Smooth muscle cell (in vitro differentiated cells): ENCODE data around the gene FEN1. TPM values are rescaled to one million over a fixed set of nuclear protein-coding genes. Genes with fewer than 3 reads are reported as not detected.

ENCODE experiments used
- DNase-seq: peaks from one replicate; lab custom pipeline; 2025; ENCODE audit not compliant: unreplicated experiment; lab: John Stamatoyannopoulos, UW
- H2AFZ ChIP-seq: fragments of 200-600 bp; sonication (generic); 2 replicates; pipeline ENCODE4 v1.6.0; 2016; ENCODE audit warnings: antibody characterized with exemption, low read depth, mild to moderate bottlenecking
- H3F3A ChIP-seq: fragments of 200-600 bp; sonication (generic); 2 replicates; pipeline ENCODE4 v1.6.0; 2017; ENCODE audit warnings: antibody characterized with exemption, low read depth
- H3K27ac ChIP-seq: fragments of 200-600 bp; sonication (generic); 2 replicates; pipeline ENCODE4 v1.5.1; 2016; ENCODE audit warnings: low read depth, mild to moderate bottlenecking
- H3K27me3 ChIP-seq: fragments of 200-600 bp; sonication (generic); 2 replicates; pipeline ENCODE4 v1.6.1; 2016; ENCODE audit warnings: low read depth, mild to moderate bottlenecking
- H3K36me3 ChIP-seq: fragments of 200-600 bp; sonication (generic); 2 replicates; pipeline ENCODE4 v1.5.1; 2016; ENCODE audit warnings: low read depth
- H3K4me1 ChIP-seq: fragments of 200-600 bp; sonication (generic); 2 replicates; pipeline ENCODE4 v1.5.1; 2016; ENCODE audit warnings: low read depth
- H3K4me2 ChIP-seq: fragments of 200-600 bp; sonication (generic); 2 replicates; pipeline ENCODE4 v1.6.0; 2016; ENCODE audit warnings: mild to moderate bottlenecking
- H3K4me3 ChIP-seq: fragments of 200-600 bp; sonication (generic); 2 replicates; pipeline ENCODE4 v1.5.1; 2016; ENCODE audit warnings: mild to moderate bottlenecking
- H3K79me2 ChIP-seq: fragments of 200-600 bp; sonication (generic); 2 replicates; pipeline ENCODE4 v1.6.0; 2016; ENCODE audit warnings: low read depth, mild to moderate bottlenecking
- H3K9ac ChIP-seq: fragments of 200-600 bp; sonication (generic); 2 replicates; pipeline ENCODE4 v1.6.0; 2016; ENCODE audit warnings: low read depth
- H3K9me3 ChIP-seq: fragments of 200-600 bp; sonication (generic); replicated peaks from 2 replicates; pipeline ENCODE4 v1.5.1; 2016; ENCODE audit warnings: low read depth
- H4K20me1 ChIP-seq: fragments of 200-600 bp; sonication (generic); 2 replicates; pipeline ENCODE4 v1.6.0; 2016; ENCODE audit warnings: low read depth
- WGBS: methylation state at CpG from one replicate; pipeline ENCODE4 v1.1.7; 2016; ENCODE audit warnings: low lambda C conversion rate; 5-methylcytosine and 5-hydroxymethylcytosine counted together
- polyA plus RNA-seq: library from polyadenylated mRNA; unstranded; fragments of >200 nt; fragmentation: Nextera tagmentation; extraction: Ambion mirVana; gene quantifications from 2 replicates; pipeline ENCODE4 v1.2.1, GENCODE V29; 2016
- total RNA-seq: library from RNA; depleted of rRNA; stranded (reverse); fragments of >200 nt; gene quantifications from 2 replicates; pipeline ENCODE4 v1.2.3, GENCODE V29; 2014
- TF ChIP-seq, protein P1 (sequence below): fragments of 200-600 bp; sonication (generic); IDR thresholded peaks from 2 replicates; pipeline ENCODE4 v1.5.1; 2017; ENCODE audit warnings: borderline replicate concordance, mild to moderate bottlenecking, antibody characterized with exemption; ENCODE audit not compliant: insufficient read depth, poor library complexity, severe bottlenecking

The FEN1 gene
- total and polyA plus RNA-seq, 2 experiments from 2014 or later: 15.6 to 21.1 TPM

DNA sequence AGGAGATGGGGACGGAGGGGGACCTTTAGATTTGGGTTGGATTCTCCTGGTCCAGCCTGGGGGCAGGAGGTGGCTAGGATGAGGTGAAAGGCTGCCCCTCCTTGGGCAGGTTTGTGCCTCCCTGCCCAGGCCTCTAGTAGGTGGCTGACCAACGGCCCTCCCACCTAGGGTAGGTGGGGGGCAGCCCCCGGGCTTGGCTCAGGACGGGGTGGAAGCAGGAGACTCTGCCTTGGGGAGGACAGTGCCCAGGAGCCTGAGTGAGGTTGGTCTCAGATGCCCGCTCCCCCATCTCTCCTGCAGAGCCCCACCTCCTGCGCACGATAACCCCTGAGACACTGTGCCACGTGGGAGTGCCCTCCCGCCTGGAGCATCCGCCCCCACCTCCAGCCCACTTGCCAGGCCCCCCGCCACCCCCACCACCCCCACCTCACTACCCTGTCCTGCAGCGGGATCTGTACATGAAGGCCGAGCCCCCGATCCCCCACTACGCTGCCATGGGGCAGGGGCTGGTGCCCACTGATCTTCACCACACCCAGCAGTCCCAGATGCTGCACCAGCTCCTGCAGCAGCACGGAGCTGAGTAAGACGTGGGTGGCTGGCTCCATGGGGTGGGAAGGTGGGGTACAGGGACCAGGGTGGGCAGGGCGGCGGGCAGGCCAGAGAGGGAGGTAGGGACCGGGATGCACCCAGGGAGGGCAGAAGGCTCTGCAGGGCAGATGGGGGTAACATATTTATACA lies 22.6 kb upstream of the FEN1 start:
- no peak overlapping the region for H2AFZ ChIP-seq
- no peak overlapping the region for H3K27ac ChIP-seq
- DNase-seq: no peak
- H3K4me2 ChIP-seq: no peak overlapping the region
- no peak overlapping the region for H3K9ac ChIP-seq
- H3K9me3 ChIP-seq: no peaks in the 10 kb centered on the region
- WGBS: 93% methylated on average over 15 of the region's 20 CpGs
- H3F3A ChIP-seq: no peaks in the 10 kb centered on the region
- no peaks in the 10 kb centered on the region for H3K79me2 ChIP-seq
- peaks cover 17% of the 10 kb centered on the region for H4K20me1 ChIP-seq
- H3K36me3 ChIP-seq: no peaks in the 10 kb centered on the region
- no peak overlapping the region for H3K4me3 ChIP-seq
- TF ChIP-seq, protein P1, sequence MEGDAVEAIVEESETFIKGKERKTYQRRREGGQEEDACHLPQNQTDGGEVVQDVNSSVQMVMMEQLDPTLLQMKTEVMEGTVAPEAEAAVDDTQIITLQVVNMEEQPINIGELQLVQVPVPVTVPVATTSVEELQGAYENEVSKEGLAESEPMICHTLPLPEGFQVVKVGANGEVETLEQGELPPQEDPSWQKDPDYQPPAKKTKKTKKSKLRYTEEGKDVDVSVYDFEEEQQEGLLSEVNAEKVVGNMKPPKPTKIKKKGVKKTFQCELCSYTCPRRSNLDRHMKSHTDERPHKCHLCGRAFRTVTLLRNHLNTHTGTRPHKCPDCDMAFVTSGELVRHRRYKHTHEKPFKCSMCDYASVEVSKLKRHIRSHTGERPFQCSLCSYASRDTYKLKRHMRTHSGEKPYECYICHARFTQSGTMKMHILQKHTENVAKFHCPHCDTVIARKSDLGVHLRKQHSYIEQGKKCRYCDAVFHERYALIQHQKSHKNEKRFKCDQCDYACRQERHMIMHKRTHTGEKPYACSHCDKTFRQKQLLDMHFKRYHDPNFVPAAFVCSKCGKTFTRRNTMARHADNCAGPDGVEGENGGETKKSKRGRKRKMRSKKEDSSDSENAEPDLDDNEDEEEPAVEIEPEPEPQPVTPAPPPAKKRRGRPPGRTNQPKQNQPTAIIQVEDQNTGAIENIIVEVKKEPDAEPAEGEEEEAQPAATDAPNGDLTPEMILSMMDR: no peak
- peaks cover 5% of the 10 kb centered on the region for H3K4me1 ChIP-seq
- H3K27me3 ChIP-seq: no peaks in the 10 kb centered on the region

DNA sequence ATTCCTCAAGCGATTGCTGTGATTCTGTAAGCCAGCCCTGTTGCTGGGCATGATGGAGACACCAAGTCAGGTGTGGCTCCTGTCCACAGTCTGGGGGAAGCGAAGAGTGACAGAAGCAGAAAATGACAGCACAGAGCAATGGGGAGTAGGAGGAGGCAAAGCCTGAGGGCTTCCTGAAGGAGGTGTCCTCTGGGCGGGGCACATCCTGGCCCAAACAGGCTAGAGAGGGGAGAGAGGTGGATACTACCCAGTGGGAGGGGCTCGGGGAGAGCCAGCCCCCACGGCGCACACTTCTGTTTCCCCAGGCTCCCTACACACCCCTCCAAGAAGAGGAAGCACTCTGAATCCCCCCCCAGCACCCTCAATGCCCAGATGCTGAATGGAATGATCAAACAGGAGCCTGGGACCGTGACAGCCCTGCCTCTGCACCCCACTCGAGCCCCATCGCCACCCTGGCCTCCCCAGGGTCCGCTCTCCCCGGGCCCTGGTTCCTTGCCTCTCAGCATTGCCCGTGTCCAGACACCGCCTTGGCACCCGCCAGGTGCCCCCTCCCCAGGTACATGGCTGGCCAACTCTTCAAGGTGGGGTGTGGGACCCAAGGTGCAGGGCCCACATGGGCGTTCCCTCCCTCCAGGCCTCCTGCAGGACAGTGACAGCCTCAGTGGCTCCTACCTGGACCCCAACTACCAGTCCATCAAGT lies 21.4 kb upstream of the FEN1 start:
- Histone ChIP-seq H3K4me1 (peaks cover 5% of the 10 kb centered on the region), H2AFZ (no peak overlapping the region), H3K9ac (no peak overlapping the region), H3K9me3 (no peaks in the 10 kb centered on the region), H4K20me1 (peaks cover 13% of the 10 kb centered on the region), H3K27ac (no peak overlapping the region), H3F3A (no peaks in the 10 kb centered on the region), H3K36me3 (no peaks in the 10 kb centered on the region), H3K27me3 (no peaks in the 10 kb centered on the region), H3K79me2 (no peaks in the 10 kb centered on the region), H3K4me3 (no peak overlapping the region), H3K4me2 (no peak overlapping the region)
- 86% methylated on average over 7 of the region's 15 CpGs for WGBS
- no peak for DNase-seq
- TF ChIP-seq, protein P1: no peak

DNA sequence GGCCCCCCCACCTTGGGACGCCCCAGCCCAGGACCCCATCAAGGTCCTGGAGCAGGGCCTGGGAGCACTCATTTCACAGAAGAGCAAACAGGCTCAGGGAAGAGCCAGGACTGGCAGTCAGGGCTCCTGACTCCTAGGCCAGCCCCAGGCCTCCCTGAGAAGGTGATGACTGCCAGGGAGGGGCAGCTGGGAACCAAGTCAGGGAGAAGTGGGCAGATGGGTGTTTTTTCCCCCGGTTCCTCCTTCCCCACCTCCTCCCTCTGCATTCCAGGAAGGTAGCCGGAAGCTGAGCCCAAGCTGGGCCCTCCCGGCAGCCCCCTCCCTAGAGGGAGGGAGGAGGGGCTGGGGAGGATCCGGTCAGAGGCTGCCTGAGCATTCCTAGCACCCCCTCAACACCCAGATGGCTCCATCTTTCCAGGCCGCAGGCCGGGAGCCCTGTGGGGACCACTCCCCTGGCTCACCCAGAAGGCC lies 20.7 kb upstream of the FEN1 start:
- TF ChIP-seq, protein P1: no peak
- WGBS: 60% methylated on average over 7 of the region's 7 CpGs
- no peak overlapping the region for H2AFZ ChIP-seq

More for the DNA sequence above, 20.7 kb upstream of the FEN1 start:
- no peak overlapping the region for H3K4me3 ChIP-seq
- no peaks in the 10 kb centered on the region for H3F3A ChIP-seq
- no peak overlapping the region for H3K27ac ChIP-seq
- H3K36me3 ChIP-seq: no peaks in the 10 kb centered on the region
- H3K9ac ChIP-seq: no peak overlapping the region
- H3K9me3 ChIP-seq: no peaks in the 10 kb centered on the region
- no peak for DNase-seq
- H3K27me3 ChIP-seq: no peaks in the 10 kb centered on the region
- peaks cover 8% of the 10 kb centered on the region for H4K20me1 ChIP-seq
- H3K79me2 ChIP-seq: no peaks in the 10 kb centered on the region
- no peak overlapping the region for H3K4me2 ChIP-seq
- peaks cover 5% of the 10 kb centered on the region for H3K4me1 ChIP-seq
